ENCODE measurements around the gene ABCA9.

- TF ChIP-seq USF2 (CRISPR knock-in tag; IDR thresholded peaks at IDR 0.05), result no peak
- no peak for TF ChIP-seq CTCF (IDR thresholded peaks at IDR 0.05)
- no peak for TF ChIP-seq NFYB (CRISPR knock-in tag; conservative IDR thresholded peaks at IDR 0.05; ENCODE audit: low read depth)
- TF ChIP-seq NR2C2 (CRISPR knock-in tag; IDR thresholded peaks at IDR 0.05), result no peak
- TF ChIP-seq ETV6 (CRISPR knock-in tag; IDR thresholded peaks at IDR 0.05), result no peak
- TF ChIP-seq CBFB (CRISPR knock-in tag; IDR thresholded peaks at IDR 0.05; ENCODE audit: low read depth), result no peak
- no peak for TF ChIP-seq MLX (CRISPR knock-in tag; IDR thresholded peaks at IDR 0.05)
- TF ChIP-seq MAX (CRISPR knock-in tag; IDR thresholded peaks at IDR 0.05), result no peak
- no peak for TF ChIP-seq NFE2L1 (CRISPR knock-in tag; IDR thresholded peaks at IDR 0.05)
- no peak for TF ChIP-seq PREB (CRISPR knock-in tag; IDR thresholded peaks at IDR 0.05; ENCODE audit: borderline replicate concordance)
Measured at GRCh38 chr17:69043098-69043734, 17.5 kb downstream of the ABCA9 start.
